KBM-7 (cell line): Measurements from ENCODE around the gene ZNF281.

Source experiments
- DNase-seq: peaks from one replicate; pipeline ENCODE4 v3.0.0-alpha.2; 2015
- in situ Hi-C: fragments of 300-500 bp; cut with MboI; formaldehyde crosslinking; loops from 2 replicates; pipeline ENCODE4 v1.14.3; 2020; ENCODE audit warnings: low sequenced_read_pairs, low pct_unique_long_range_greater_than_20kb, mixed read lengths

Gene ZNF281

DNA sequence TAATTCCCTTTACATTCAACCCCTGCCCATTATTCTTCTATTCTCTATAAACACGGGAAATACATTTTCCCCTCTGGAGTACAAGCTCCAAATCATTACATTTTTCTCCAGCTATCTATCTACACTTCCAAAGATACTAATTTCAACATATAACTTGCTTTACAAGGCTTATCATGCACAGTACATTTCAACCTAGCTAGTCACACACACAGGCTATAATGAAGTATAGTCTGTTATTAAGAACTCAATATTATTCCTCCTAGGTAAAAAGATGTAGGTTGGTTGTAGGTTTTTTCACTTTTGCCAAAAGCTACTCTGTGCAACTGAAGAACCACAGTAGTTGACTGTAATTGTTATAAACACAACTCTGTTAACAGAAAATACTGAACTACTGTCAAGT is 8.1 kb downstream of the ZNF281 start:
- in situ Hi-C loops = no loop called here
- DNase-seq = no peak

- in situ Hi-C loops = no loop called here
- no peak for DNase-seq
Observed at GRCh38 chr1:200401263-200401662, 8.6 kb downstream of the ZNF281 start.

DNA sequence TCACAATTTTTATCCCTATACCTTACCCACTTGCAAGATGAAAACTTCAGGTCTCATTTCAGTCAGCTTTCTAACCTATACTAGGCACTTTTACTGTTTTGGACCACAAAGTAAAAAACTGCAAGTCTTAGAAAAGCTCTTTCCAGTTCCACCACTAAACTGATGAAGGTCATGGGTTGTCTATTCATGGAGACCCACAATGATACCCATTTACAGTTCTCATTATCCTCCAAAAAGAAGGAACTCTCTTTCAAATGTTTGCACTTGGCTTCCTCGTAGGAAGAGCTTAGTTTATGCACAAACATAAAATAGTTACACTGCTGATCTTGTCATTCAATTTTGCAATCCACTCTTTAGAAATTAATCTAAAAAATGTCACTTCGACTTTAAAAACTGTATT is 9.3 kb downstream of the ZNF281 start:
- in situ Hi-C loops = no loop called here
- no peak for DNase-seq

- in situ Hi-C loops = no loop called here
- DNase-seq = no peak
Observed at GRCh38 chr1:200399860-200400259, 10.0 kb downstream of the ZNF281 start.

DNA sequence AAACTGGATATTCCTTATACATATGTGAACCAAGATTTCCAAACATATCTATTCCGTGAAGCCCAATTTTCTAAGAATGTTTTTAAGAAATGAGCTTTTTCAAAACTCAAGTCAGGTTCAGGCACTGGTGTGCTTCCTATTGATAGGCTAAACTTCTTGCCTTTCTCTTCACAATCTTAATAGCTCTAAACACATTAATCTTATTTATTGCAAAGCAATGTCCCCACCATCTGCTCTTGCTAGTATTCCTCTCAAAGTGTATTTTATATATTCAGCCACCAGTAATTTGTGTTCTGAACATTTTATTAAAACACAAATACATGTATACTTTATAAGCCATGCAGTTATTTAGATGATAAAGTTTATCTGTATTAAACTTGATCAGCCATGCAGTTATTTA is 11.5 kb downstream of the ZNF281 start:
- in situ Hi-C loops = no loop called here
- DNase-seq = no peak

DNA sequence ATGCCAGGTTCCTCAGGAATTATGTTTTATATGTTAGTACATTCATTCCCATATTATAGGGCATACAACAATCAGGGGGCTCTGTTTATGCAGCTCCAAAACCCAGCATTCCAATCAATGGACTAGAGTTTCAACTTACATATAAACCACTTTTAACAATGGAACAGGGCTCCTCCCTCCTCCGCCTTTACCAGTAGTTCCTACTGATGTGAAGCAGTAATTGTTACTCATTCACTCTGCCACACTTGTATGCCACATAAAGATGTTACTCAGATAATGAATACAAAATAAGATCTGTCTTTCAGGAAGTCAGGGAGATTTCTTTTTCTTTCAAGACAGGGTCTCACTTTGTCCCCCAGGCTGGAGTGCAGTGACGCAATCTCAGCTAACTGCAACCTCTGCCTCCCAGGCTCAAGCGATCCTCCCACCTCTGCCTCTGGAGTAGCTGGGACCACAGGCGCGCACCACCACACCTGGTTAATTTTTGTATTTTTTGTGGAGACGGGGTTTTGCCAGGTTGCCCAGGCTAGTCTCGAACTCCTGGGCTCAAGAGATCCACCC is 17.1 kb downstream of the ZNF281 start:
- DNase-seq = no peak
- in situ Hi-C loops = no loop called here

DNA sequence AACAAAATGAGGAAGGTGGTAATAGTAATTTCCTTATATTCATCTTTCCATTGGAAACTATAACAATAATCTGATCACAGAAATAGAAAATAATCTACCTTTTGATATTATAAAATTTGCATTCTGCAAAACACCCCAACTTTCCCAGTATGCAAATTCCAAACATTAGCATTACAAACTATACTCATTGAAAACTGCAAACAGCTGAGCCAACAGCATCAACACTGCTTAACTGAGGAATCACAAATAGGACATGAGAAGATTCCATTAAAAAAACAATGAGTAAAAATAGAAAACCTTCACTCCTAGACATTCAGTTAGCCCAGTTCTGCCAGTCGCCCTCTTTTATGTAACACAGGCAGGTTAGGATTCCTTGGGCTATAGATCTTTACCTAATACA is 18.1 kb downstream of the ZNF281 start:
- no peak for DNase-seq
- in situ Hi-C loops = no loop called here

DNA sequence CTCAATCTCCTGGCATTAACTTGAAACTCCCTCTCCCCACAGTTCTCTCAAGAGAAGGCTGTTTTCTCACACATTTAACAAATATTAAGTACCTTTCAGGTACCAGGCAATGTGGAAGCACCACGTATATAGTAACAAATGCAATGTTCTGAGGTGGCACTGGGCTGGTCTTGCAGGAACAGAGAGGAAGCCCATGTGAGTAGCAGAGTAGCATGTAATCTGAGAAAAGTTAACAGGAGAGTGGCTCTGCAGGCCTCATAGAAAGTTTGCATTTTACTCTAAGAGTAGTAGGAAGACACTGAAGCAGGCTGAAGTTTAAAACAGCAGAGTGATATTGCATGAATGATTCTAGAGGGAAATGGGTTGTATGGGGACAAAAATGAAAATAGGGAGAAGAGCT is 21.0 kb downstream of the ZNF281 start:
- DNase-seq = no peak
- in situ Hi-C loops = no loop called here

GRCh38 chr1:200386416-200386815 is 23.4 kb downstream of the ZNF281 start:
- DNase-seq = no peak
- in situ Hi-C loops = no loop called here

GRCh38 chr1:200384818-200385390 is 24.9 kb downstream of the ZNF281 start:
- DNase-seq = no peak
- in situ Hi-C loops = no loop called here

- no peak for DNase-seq
Observed at GRCh38 chr1:200381256-200381984, 28.4 kb downstream of the ZNF281 start.

DNA sequence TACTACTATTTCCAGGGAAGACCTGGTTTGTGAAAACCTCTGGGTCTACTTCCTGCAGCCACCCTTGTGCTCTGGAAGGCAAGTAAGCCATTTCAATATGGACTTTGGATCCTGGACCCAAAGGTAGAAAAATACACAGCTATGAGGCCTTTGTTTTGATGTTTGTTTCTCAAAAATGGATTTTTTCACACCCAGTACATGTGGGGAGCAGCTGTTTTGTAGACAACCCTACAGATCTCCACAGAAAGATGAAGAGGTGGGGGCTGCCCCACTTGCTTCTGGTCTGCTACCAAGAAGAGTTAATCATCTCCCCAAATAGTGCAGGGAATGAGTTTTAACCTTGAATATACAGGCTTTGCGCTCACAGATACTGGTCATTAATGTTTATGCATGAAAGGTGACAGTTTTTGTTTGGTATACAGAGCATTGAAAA is 29.2 kb downstream of the ZNF281 start:
- in situ Hi-C loops = no loop called here
- DNase-seq = no peak

More at GRCh38 chr1:200381256-200381984, 28.4 kb downstream of the ZNF281 start:
- in situ Hi-C loops = no loop called here

DNA sequence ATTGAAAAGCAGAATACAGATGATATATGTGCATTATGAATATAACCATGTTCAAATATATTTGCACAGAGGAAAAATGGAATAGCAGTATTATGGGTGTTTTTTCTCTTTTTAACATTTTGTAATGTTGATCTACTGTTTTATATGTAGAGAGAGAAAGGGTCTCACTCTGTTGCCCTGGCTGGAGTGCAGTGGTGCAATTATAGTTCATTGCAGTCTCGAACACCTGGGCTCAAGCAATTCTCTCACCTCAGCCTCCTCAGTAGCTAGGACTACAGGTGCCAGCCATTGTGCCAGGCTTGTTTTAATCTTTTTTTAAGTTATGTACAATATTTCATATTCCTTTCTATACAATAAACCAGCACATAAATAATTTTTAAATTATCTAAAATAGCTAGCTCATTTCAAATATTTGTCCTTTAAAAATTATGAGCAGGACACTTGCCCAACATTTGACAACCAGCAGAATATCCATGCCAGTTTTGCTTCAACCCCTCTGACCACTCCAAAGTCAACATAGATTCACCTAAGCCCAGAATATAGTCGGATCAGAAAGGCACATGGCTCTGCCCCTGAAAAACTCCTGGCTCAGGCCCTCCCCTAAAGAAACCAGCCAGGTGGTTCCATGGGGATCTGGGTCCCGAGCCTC is 29.8 kb downstream of the ZNF281 start:
- in situ Hi-C loops = no loop called here
- DNase-seq = no peak

- in situ Hi-C loops = no loop called here
Observed at GRCh38 chr1:200379432-200379757, 30.4 kb downstream of the ZNF281 start.

DNA sequence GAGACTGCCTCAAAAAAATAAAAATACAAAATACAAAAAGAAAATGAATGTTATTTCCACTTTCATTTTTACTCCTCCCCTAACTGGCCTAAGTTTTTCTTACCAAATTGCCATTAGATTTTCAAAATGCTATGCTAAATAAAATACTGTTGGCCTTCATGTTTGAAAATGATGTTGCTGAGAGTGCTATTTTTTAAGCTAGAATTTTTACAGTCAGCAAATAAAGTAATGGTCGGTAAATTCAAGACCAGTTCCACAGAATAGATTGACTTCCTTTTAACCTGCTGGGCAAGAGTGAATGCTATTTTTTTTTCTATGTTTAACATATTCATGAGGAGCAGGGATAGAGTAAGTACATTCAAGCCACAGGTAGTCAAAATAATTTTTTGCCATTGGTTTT is 31.7 kb downstream of the ZNF281 start:
- DNase-seq = no peak
- in situ Hi-C loops = no loop called here

More at GRCh38 chr1:200379432-200379757, 30.4 kb downstream of the ZNF281 start:
- DNase-seq = no peak

GRCh38 chr1:200376528-200376927 is 33.3 kb downstream of the ZNF281 start:
- DNase-seq = no peak

GRCh38 chr1:200374569-200375295 is 35.1 kb downstream of the ZNF281 start:
- in situ Hi-C loops = no loop called here
- DNase-seq = no peak

More at GRCh38 chr1:200376528-200376927, 33.3 kb downstream of the ZNF281 start:
- in situ Hi-C loops = no loop called here

- in situ Hi-C loops = no loop called here
- no peak for DNase-seq
Observed at GRCh38 chr1:200373811-200374231, 36.0 kb downstream of the ZNF281 start.

GRCh38 chr1:200372885-200373181 is 37.0 kb downstream of the ZNF281 start:
- DNase-seq = no peak
- in situ Hi-C loops = no loop called here
